Smooth muscle cell (in vitro differentiated cells): ENCODE data around the gene ATP2B2. TPM values are rescaled to one million over a fixed set of nuclear protein-coding genes. Genes with fewer than 3 reads are reported as not detected.

Experiments used
- DNase-seq: peaks from one replicate; lab custom pipeline; 2025; ENCODE audit not compliant: unreplicated experiment; lab: John Stamatoyannopoulos, UW
- H2AFZ ChIP-seq: fragments of 200-600 bp; sonication (generic); 2 replicates; pipeline ENCODE4 v1.6.0; 2016; ENCODE audit warnings: antibody characterized with exemption, low read depth, mild to moderate bottlenecking
- H3F3A ChIP-seq: fragments of 200-600 bp; sonication (generic); 2 replicates; pipeline ENCODE4 v1.6.0; 2017; ENCODE audit warnings: antibody characterized with exemption, low read depth
- H3K27ac ChIP-seq: fragments of 200-600 bp; sonication (generic); 2 replicates; pipeline ENCODE4 v1.5.1; 2016; ENCODE audit warnings: low read depth, mild to moderate bottlenecking
- H3K27me3 ChIP-seq: fragments of 200-600 bp; sonication (generic); 2 replicates; pipeline ENCODE4 v1.6.1; 2016; ENCODE audit warnings: low read depth, mild to moderate bottlenecking
- H3K36me3 ChIP-seq: fragments of 200-600 bp; sonication (generic); 2 replicates; pipeline ENCODE4 v1.5.1; 2016; ENCODE audit warnings: low read depth
- H3K4me1 ChIP-seq: fragments of 200-600 bp; sonication (generic); 2 replicates; pipeline ENCODE4 v1.5.1; 2016; ENCODE audit warnings: low read depth
- H3K4me2 ChIP-seq: fragments of 200-600 bp; sonication (generic); 2 replicates; pipeline ENCODE4 v1.6.0; 2016; ENCODE audit warnings: mild to moderate bottlenecking
- H3K4me3 ChIP-seq: fragments of 200-600 bp; sonication (generic); 2 replicates; pipeline ENCODE4 v1.5.1; 2016; ENCODE audit warnings: mild to moderate bottlenecking
- H3K79me2 ChIP-seq: fragments of 200-600 bp; sonication (generic); 2 replicates; pipeline ENCODE4 v1.6.0; 2016; ENCODE audit warnings: low read depth, mild to moderate bottlenecking
- H3K9ac ChIP-seq: fragments of 200-600 bp; sonication (generic); 2 replicates; pipeline ENCODE4 v1.6.0; 2016; ENCODE audit warnings: low read depth
- H3K9me3 ChIP-seq: fragments of 200-600 bp; sonication (generic); replicated peaks from 2 replicates; pipeline ENCODE4 v1.5.1; 2016; ENCODE audit warnings: low read depth
- H4K20me1 ChIP-seq: fragments of 200-600 bp; sonication (generic); 2 replicates; pipeline ENCODE4 v1.6.0; 2016; ENCODE audit warnings: low read depth
- WGBS: methylation state at CpG from one replicate; pipeline ENCODE4 v1.1.7; 2016; ENCODE audit warnings: low lambda C conversion rate; 5-methylcytosine and 5-hydroxymethylcytosine counted together
- polyA plus RNA-seq: library from polyadenylated mRNA; unstranded; fragments of >200 nt; fragmentation: Nextera tagmentation; extraction: Ambion mirVana; gene quantifications from 2 replicates; pipeline ENCODE4 v1.2.1, GENCODE V29; 2016
- total RNA-seq: library from RNA; depleted of rRNA; stranded (reverse); fragments of >200 nt; gene quantifications from 2 replicates; pipeline ENCODE4 v1.2.3, GENCODE V29; 2014
- TF ChIP-seq, protein P1 (sequence below): fragments of 200-600 bp; sonication (generic); IDR thresholded peaks from 2 replicates; pipeline ENCODE4 v1.5.1; 2017; ENCODE audit warnings: borderline replicate concordance, mild to moderate bottlenecking, antibody characterized with exemption; ENCODE audit not compliant: insufficient read depth, poor library complexity, severe bottlenecking

ATP2B2 gene
- total and polyA plus RNA-seq, 2 experiments from 2014 or later, result not detected

DNA sequence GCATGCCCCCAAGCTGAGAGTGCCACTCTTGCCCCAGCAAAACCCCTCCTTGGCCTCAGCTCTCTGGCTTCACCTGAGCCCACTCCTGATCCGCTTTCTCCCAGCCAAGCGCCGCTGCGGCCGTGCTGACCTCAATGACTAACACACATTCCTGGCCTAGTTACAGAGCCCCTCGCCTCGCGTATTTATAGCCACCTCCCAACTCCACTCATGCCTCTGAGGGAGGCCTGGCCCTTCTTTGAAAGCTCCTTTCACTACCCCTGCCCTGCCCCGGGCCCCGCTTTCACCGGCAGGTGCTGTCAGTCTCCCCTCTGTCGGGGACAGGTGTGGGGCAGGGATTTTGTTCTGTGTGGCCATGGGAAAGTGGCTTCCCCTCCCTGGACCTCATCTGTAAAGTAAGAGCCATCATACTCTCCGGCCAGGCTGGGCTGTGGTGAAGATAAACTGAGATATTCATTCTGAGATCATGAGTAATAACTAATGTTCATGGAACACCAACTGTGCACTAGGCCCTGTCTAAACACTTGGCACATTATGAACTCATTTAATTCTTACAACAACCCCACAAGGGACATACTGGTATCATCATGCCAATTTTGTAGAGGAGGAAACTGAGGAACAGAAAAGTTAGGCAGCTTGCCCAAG lies 13.2 kb upstream of the ATP2B2 start:
- H3K4me1 ChIP-seq, result no peaks in the 10 kb centered on the region
- no peaks in the 10 kb centered on the region for H4K20me1 ChIP-seq
- DNase-seq, result no peak
- no peaks in the 10 kb centered on the region for H3K36me3 ChIP-seq
- no peaks in the 10 kb centered on the region for H3K79me2 ChIP-seq
- H3K27ac ChIP-seq, result peak overlapping the region; percentile 84
- no peaks in the 10 kb centered on the region for H3F3A ChIP-seq
- no peaks in the 10 kb centered on the region for H3K9me3 ChIP-seq
- WGBS, result 56% methylated on average over 13 of the region's 13 CpGs
- peaks cover 24% of the 10 kb centered on the region for H3K27me3 ChIP-seq
- H3K4me2 ChIP-seq, result peak overlapping the region; percentile 20
- peak overlapping the region; percentile 45 for H3K9ac ChIP-seq
- H3K4me3 ChIP-seq, result no peak overlapping the region
- TF ChIP-seq, protein P1, sequence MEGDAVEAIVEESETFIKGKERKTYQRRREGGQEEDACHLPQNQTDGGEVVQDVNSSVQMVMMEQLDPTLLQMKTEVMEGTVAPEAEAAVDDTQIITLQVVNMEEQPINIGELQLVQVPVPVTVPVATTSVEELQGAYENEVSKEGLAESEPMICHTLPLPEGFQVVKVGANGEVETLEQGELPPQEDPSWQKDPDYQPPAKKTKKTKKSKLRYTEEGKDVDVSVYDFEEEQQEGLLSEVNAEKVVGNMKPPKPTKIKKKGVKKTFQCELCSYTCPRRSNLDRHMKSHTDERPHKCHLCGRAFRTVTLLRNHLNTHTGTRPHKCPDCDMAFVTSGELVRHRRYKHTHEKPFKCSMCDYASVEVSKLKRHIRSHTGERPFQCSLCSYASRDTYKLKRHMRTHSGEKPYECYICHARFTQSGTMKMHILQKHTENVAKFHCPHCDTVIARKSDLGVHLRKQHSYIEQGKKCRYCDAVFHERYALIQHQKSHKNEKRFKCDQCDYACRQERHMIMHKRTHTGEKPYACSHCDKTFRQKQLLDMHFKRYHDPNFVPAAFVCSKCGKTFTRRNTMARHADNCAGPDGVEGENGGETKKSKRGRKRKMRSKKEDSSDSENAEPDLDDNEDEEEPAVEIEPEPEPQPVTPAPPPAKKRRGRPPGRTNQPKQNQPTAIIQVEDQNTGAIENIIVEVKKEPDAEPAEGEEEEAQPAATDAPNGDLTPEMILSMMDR, result no peak
- H2AFZ ChIP-seq, result no peak overlapping the region

DNA sequence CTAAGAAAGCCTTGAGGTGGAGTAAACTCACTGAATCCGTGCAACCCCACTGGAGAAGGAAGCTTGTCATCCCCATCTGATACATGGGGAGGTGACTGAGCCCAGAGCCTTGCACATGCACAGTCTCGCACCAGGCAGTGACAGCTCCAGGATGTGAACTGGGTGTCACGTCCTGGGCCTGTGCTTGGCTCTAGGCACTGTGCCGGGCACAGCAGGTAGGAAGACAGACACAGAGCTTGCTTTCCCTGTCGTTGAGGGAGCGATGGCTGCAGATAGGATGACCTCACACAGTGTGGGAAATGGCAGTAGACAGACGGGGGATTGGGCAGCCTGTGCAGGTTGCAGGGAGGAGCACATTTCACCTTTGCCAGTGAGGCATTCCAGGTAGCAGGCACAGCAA lies 12.2 kb upstream of the ATP2B2 start:
- TF ChIP-seq, protein P1, result no peak
- 73% methylated on average over 7 of the region's 7 CpGs for WGBS
- H3F3A ChIP-seq, result no peaks in the 10 kb centered on the region
- H3K4me2 ChIP-seq, result no peak overlapping the region
- no peaks in the 10 kb centered on the region for H3K4me1 ChIP-seq
- peaks cover 20% of the 10 kb centered on the region for H3K27me3 ChIP-seq
- no peaks in the 10 kb centered on the region for H3K79me2 ChIP-seq
- no peak overlapping the region for H3K27ac ChIP-seq
- no peak overlapping the region for H2AFZ ChIP-seq
- no peaks in the 10 kb centered on the region for H4K20me1 ChIP-seq
- no peak overlapping the region for H3K9ac ChIP-seq
- H3K4me3 ChIP-seq, result no peak overlapping the region
- no peaks in the 10 kb centered on the region for H3K36me3 ChIP-seq
- DNase-seq, result no peak
- H3K9me3 ChIP-seq, result no peaks in the 10 kb centered on the region

- Histone ChIP-seq H4K20me1 (no peaks in the 10 kb centered on the region), H3K4me2 (no peak overlapping the region), H3F3A (no peaks in the 10 kb centered on the region), H3K4me1 (no peaks in the 10 kb centered on the region), H3K4me3 (no peak overlapping the region), H3K36me3 (no peaks in the 10 kb centered on the region), H3K9me3 (no peaks in the 10 kb centered on the region), H3K79me2 (no peaks in the 10 kb centered on the region), H2AFZ (no peak overlapping the region), H3K27me3 (peaks cover 13% of the 10 kb centered on the region), H3K27ac (no peak overlapping the region), H3K9ac (no peak overlapping the region)
- WGBS, result 71% methylated on average over 14 of the region's 14 CpGs
- DNase-seq, result no peak
- TF ChIP-seq, protein P1, result no peak
Measured at GRCh38 chr3:10516544-10517452, 11.4 kb upstream of the ATP2B2 start.
